Esophagus (tissue), 2 donors: ENCODE measurements around the gene SYMPK. TPM values are rescaled to one million over a fixed set of nuclear protein-coding genes. Genes with fewer than 3 reads are reported as not detected.
"Not testable (repeated sequence)": the region's sequence is repeated elsewhere in the genome, so short reads cannot be mapped to it uniquely, and the experiment has no call there.

Experiments
- H3K27ac ChIP-seq, 2 donors: one replicate each; pipeline ENCODE4 v1.5.1; 2013; ENCODE audit warnings: low read depth in 2 of 2, mild to moderate bottlenecking in 2 of 2, inconsistent platforms in 1 of 2, low read length in 1 of 2, moderate library complexity in 1 of 2
- H3K27me3 ChIP-seq, 2 donors: one replicate each; pipeline ENCODE4 v1.6.1; 2013; ENCODE audit warnings: low read length in 2 of 2, control low read depth in 1 of 2, mild to moderate bottlenecking in 1 of 2; ENCODE audit not compliant: insufficient read depth in 2 of 2, control insufficient read depth in 1 of 2
- H3K36me3 ChIP-seq, 2 donors: one replicate each; pipeline ENCODE4 v1.6.1; 2013; ENCODE audit warnings: low read length in 1 of 2; ENCODE audit not compliant: control insufficient read depth in 2 of 2, insufficient read depth in 2 of 2
- H3K4me1 ChIP-seq, 2 donors: one replicate each; pipeline ENCODE4 v1.6.1; 2013; ENCODE audit warnings: low read length in 1 of 2; ENCODE audit not compliant: control insufficient read depth in 2 of 2, insufficient read depth in 2 of 2
- H3K4me3 ChIP-seq, 2 donors: one replicate each; pipeline ENCODE4 v1.5.1; 2013; ENCODE audit warnings: low read length in 2 of 2, mild to moderate bottlenecking in 2 of 2, low read depth in 1 of 2, moderate library complexity in 1 of 2
- H3K9me3 ChIP-seq, 2 donors: one replicate each; pipeline ENCODE4 v1.6.1; 2013; ENCODE audit warnings: mild to moderate bottlenecking in 2 of 2, low read depth in 1 of 2, low read length in 1 of 2, moderate library complexity in 1 of 2; ENCODE audit not compliant: control insufficient read depth in 2 of 2, insufficient read depth in 1 of 2
- WGBS, 2 donors: extraction: QIAGEN DNeasy Blood & Tissue Kit; methylation state at CpG; one replicate each; pipeline ENCODE4 v1.1.7; 2013; 5-methylcytosine and 5-hydroxymethylcytosine counted together
- polyA plus RNA-seq, 2 donors: library from polyadenylated mRNA; stranded (reverse); fragments of 200-250 nt; gene quantifications; one replicate each; pipeline ENCODE4 v1.2.3, GENCODE V29; 2013
- donor health status: healthy with polysubstance abuse.
- donor health status: Bipolar disorder and iron deficiency.

The SYMPK gene
- polyA plus RNA-seq, 2 donors = 31.3 to 76.3 TPM

DNA sequence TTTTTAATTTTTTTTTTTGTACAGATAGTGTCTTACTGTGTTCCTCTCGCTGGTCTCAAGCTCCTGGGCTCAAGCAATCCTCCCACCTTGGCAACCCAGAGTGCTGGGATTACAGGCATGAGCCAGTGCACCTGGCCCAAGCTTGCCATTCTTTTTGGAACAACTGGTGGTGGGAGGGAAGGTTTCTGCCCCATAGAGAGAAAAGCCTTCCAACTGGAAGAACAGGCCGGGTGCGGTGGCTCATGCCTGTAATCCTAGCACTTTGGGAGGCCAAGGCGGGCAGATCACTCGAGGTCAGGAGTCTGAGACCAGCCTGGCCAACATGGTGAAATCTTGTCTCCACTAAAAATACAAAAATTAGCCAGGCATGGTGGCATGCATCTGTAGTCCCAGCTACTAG lies 63.4 kb downstream of the SYMPK start:
- H3K4me3 ChIP-seq, H3K4me1 ChIP-seq, H3K9me3 ChIP-seq, H3K27me3 ChIP-seq, H3K36me3 ChIP-seq: not testable (repeated sequence)
- WGBS, 2 donors = 50 to 63% methylated on average over 5 of the region's 5 CpGs
- H3K27ac ChIP-seq = peak overlapping the region; percentile 21 to 93

DNA sequence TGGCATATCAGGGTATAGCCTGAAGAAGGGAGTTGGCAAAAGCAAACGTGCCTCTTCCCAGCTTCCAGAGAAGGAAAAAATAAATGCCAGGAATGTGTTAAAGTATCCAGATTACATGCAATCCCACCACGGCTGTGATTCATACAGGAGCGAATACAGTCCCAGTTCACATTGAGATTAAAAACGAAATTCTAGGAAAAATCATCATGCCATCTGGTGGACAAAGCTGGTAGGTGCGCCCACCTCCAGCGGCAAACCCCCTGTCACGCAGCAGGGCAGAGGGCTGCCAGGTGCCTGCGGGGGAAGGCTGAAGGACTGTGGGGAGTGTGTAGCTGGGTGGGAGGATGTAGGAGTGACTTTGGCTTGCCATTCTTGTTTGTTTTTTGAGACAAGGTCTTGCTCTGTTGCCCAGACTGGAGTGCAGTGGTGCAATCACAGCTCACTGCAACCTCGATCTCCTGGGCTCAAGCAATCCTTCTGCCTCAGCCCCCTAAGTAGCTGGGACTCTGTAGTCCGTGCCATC lies 63.9 kb downstream of the SYMPK start:
- no peaks in the 10 kb centered on the region for H3K27me3 ChIP-seq
- H3K4me1 ChIP-seq = peaks cover 0 to 7% of the 10 kb centered on the region in 2 donors
- 5 to 6% methylated on average over 10 of the region's 10 CpGs for WGBS, 2 donors
- H3K27ac ChIP-seq = peak overlapping the region; percentile 21 to 93
- no peaks in the 10 kb centered on the region for H3K9me3 ChIP-seq
- H3K36me3 ChIP-seq = no peaks in the 10 kb centered on the region
- H3K4me3 ChIP-seq = no peak overlapping the region

DNA sequence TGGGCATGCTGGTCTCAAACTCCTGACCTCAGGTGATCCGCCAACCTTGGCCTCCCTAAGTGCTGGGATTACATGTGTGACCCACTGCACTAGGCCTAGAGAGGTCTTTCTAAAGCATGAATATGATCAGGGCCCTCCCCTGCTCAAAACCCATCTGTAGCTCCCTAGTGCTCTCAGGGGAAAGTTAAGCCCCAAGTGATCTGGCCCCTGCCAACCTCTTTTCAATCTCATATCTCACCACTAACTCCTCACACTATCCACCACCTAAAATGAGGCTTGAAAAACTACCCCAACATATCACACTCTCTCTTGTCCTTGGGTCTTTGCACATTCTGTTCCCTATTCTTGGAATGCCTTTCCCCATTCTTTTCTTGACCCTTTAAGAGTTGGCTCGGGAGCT lies 68.3 kb downstream of the SYMPK start:
- peaks cover 6 to 10% of the 10 kb centered on the region in 2 donors for H3K4me1 ChIP-seq
- H3K4me3 ChIP-seq = no peak overlapping the region
- H3K36me3 ChIP-seq = peaks cover 2 to 5% of the 10 kb centered on the region in 2 donors
- H3K27me3 ChIP-seq = no peaks in the 10 kb centered on the region
- H3K27ac ChIP-seq = no peak overlapping the region
- WGBS, 2 donors = 81 to 84% methylated on average over 2 of the region's 2 CpGs
- no peaks in the 10 kb centered on the region for H3K9me3 ChIP-seq

DNA sequence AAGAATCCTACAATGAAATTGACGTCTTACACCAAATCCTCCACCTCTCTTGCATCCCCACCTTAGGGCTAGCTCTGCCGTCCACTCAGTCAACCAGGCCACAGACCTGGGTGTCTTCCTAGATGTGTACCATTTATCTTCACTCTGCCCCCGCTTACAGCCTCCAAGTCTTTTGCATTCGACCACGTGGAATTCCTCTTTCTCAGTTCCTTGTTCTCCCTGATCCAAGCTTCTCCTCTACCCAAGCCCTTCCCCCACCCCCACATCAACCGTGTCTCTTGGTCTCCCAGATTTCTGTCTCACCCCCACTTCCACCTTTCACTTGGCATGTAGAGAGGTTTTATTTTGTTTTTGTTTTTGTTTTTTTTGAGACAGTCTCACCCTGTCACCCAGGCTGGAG lies 69.1 kb downstream of the SYMPK start:
- H3K27ac ChIP-seq = no peak overlapping the region
- 51 to 54% methylated on average over 6 of the region's 6 CpGs for WGBS, 2 donors
- no peak overlapping the region for H3K4me3 ChIP-seq
- no peaks in the 10 kb centered on the region for H3K9me3 ChIP-seq
- H3K36me3 ChIP-seq = peaks cover 5 to 9% of the 10 kb centered on the region in 2 donors
- peaks cover 6 to 11% of the 10 kb centered on the region in 2 donors for H3K4me1 ChIP-seq
- no peaks in the 10 kb centered on the region for H3K27me3 ChIP-seq

DNA sequence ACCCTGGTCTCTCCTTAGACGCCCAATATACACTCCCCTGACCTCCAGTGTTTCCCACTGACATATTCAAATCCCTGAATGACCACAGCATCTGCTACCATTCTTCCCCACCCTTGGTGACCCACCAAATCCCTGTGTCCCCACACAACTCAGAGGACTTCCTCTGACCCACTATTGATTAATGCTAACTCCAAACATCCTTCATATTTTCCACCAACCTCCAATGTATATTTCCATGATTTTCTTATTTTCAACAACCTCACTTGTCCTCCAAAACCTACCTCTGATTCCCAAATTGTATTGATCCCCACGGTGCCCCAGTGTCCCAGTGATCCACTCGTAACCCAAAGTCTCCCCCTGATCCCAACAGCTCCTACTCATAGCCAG lies 69.8 kb downstream of the SYMPK start:
- Histone ChIP-seq H3K27me3 (no peaks in the 10 kb centered on the region), H3K4me1 (peaks cover 6 to 11% of the 10 kb centered on the region in 2 donors), H3K27ac (no peak overlapping the region), H3K4me3 (no peak overlapping the region), H3K36me3 (peaks cover 5 to 9% of the 10 kb centered on the region in 2 donors), H3K9me3 (no peaks in the 10 kb centered on the region)
- 30 to 36% methylated on average over 3 of the region's 3 CpGs for WGBS, 2 donors

DNA sequence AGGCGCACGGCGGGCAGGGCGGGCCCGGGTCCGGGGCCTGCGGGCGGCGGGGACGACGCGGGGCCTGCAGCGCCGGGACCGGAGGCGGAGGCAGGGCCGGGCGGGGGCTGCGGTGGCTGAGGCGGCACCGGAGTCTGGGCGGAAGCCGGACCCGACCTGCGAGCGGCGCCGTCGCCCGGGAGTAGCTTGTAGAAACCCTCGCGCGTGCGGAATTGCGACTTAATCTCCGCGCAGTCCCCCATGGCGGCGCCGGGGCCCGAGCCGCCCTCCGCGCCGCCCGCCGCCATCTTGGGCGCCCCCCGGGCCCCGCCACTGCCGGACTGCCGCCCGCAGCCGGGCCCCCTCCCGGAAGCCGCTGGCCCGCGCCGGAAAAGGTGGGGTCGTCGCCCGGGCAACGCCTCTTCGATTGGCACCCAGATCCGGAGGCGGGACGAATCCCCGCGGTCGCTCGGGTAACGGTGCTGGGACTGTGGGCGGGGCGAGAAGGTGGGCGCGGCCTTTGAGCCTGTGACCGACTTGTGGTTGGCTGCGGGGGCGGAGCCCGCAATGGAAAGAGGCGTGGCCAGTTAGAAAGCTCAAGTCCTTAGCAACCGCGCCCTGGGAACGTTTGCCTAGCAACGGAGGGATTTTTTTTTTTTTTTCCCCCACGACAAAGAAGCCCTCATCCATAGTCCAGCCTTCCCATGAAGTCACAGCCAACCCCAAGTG lies 70.3 kb downstream of the SYMPK start, which contains the start of gene DMWD:
TSS of gene DMWD (minus strand) at position 376 of the 708 bp plus-strand sequence. CDS start at position 287, 89 bp downstream.
- Histone ChIP-seq H3K27me3 (no peaks in the 10 kb centered on the region), H3K36me3 (peaks cover 5 to 12% of the 10 kb centered on the region in 2 donors), H3K27ac (peak within 1 kb of the TSS; percentile 55 to 78), H3K9me3 (no peaks in the 10 kb centered on the region), H3K4me1 (peaks cover 6 to 11% of the 10 kb centered on the region in 2 donors), H3K4me3 (peak within 1 kb of the TSS; percentile 80 to 87)
- WGBS, 2 donors = 0% methylated on average over 52 to 86 of the region's 86 CpGs

DNA sequence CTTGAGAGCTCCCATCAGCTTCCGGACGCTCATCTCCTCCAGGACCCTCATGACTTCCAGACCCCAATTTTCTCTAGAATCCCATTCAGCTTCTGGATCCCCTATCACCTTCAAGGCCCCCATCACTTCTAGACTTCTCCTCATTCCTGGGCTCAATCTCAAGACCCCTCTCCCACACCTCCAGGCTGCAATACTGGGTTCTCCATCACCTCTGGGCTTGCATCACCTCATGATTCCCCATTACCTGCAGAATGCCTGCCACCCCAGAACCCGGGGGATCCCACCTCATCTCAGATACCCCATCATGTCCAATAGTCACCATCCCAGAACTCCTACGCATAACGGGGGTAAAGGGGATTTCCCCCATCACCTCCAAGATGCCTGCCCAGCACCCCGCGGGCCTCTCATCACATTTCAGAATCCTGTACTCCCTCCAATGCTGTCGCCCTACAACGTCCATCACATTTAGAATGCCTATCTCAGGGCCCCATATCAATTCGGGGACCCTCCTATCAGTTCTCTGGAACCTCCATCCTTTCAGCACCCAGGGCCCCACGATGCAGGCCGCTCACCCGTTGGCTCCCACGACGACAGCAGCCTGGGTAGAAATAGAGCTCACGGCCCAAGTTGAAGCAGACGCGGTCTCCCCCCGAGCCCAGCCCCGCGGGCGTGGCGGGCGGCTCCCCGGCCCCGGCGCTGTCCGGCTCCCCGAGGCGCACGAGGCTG lies 71.0 kb downstream of the SYMPK start:
- WGBS, 2 donors = 6% methylated on average over 31 of the region's 31 CpGs
- Histone ChIP-seq H3K9me3 (no peaks in the 10 kb centered on the region), H3K27ac (peak overlapping the region; percentile 55 to 78), H3K36me3 (peaks cover 8 to 17% of the 10 kb centered on the region in 2 donors), H3K4me1 (peaks cover 6 to 11% of the 10 kb centered on the region in 2 donors), H3K4me3 (peak overlapping the region; percentile 80 to 87), H3K27me3 (no peaks in the 10 kb centered on the region)

DNA sequence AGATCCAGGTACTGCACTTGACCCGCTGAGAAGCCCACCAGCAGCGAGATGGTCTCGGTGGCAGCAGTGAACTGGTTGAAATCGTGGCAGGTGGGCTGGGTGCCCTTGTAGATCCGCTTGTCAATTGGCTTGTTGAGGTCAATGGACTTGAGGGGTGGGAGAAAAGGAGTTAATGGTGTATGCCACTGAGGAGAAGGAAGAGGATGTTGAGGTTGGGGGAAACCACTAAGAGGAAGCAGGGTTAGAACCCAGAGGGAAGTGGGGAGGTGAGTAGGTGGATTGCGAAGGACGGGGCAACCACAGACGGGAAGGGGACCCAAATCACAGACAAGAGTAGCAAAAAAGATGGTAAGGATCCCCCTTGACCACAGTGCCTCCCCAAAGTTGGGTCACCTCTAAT lies 72.0 kb downstream of the SYMPK start:
- Histone ChIP-seq H3K4me1 (peaks cover 6 to 15% of the 10 kb centered on the region in 2 donors), H3K27ac (no peak overlapping the region), H3K36me3 (peaks cover 8 to 25% of the 10 kb centered on the region in 2 donors), H3K27me3 (no peaks in the 10 kb centered on the region), H3K9me3 (no peaks in the 10 kb centered on the region), H3K4me3 (no peak overlapping the region)
- 73 to 78% methylated on average over 8 of the region's 8 CpGs for WGBS, 2 donors

DNA sequence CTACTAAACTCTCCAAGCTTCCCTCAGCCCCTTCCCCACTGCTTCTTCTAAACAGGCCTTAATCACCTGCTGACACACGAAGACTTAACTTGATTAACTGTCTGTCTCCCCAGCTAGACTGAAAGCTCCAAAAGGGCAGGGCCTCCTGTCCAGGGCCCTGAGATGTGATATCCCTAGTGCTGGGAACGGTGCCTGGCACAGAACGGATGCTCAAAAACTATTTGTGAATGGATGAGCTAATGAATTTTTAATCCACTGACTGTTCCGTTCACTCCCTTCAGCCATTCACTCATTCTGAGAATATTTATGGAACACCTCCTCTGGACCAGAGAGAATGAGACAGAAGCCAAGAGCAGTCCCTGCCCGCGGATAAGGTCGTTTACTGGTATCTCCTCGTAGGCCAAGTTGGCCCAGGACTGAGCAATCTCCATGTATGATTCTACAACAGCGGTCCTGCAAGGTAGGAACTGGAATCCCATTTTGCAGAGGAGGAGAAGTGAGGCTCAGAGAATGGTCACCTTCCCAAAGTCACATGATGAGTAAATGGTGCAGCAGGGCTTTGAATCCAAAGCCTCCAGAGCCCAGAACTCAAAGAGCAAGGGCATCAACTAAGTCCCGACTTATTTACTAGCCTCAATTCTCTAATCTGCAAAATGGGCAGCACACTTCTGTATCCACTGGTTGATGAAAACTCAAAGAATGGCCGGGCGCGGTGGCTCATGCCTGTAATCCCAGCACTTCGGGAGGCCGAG lies 73.7 kb downstream of the SYMPK start:
- Histone ChIP-seq H3K27me3 (no peaks in the 10 kb centered on the region), H3K4me1 (peaks cover 6 to 15% of the 10 kb centered on the region in 2 donors), H3K9me3 (no peaks in the 10 kb centered on the region), H3K4me3 (no peak overlapping the region), H3K27ac (no peak overlapping the region), H3K36me3 (peaks cover 8 to 32% of the 10 kb centered on the region in 2 donors)
- 87 to 89% methylated on average over 15 of the region's 15 CpGs for WGBS, 2 donors
